PC-3 (cell line): ENCODE results near the gene AZIN2. TPM values are rescaled to one million over a fixed set of nuclear protein-coding genes. Genes with fewer than 3 reads are reported as not detected.

Experiments
- ATAC-seq: fragments of 200-7000 bp; cut with Tn5 transposase; 2 replicates; pipeline ENCODE4 v1.9.1; 2020; ENCODE audit warnings: mild to moderate bottlenecking, moderate library complexity
- BruUV-seq: library from RNA; stranded (reverse); fragments of 400-500 nt; replicated peaks from 2 replicates; lab custom pipeline; 2021; lab: Mats Ljungman, UMichigan
- CTCF ChIA-PET: fragments of 300-600 bp; sonication (Branson Sonifier 250); formaldehyde crosslinking; loops from one replicate; lab custom pipeline; 2022; ENCODE audit warnings: antibody characterized with exemption; lab: Charles Lee
- POLR2A ChIA-PET: fragments of 300-600 bp; sonication (Branson Sonifier 250); formaldehyde crosslinking; loops from one replicate; lab custom pipeline; 2022; ENCODE audit warnings: antibody characterized with exemption; ENCODE audit not compliant: unreplicated experiment; lab: Charles Lee
- DNase-seq: peaks from one replicate; pipeline ENCODE4 v3.0.0-alpha.2; 2015
- H2AFZ ChIP-seq: fragments of 300-600 bp; sonication (generic); 2 replicates; pipeline ENCODE4 v1.6.0; 2016; ENCODE audit warnings: antibody characterized with exemption, low read length
- H3F3A ChIP-seq: fragments of 300-600 bp; sonication (generic); one replicate; pipeline ENCODE4 v1.6.0; 2017; ENCODE audit warnings: antibody characterized with exemption, low read length, control low read depth, mild to moderate bottlenecking; ENCODE audit not compliant: unreplicated experiment
- H3K27ac ChIP-seq: fragments of 300-600 bp; sonication (generic); 2 replicates; pipeline ENCODE4 v1.5.1; 2016; ENCODE audit warnings: mild to moderate bottlenecking, low read length
- H3K27me3 ChIP-seq: fragments of 300-600 bp; sonication (generic); 2 replicates; pipeline ENCODE4 v1.6.1; 2016; ENCODE audit warnings: low read length, mixed read lengths
- H3K36me3 ChIP-seq: fragments of 300-600 bp; sonication (generic); 2 replicates; pipeline ENCODE4 v1.6.1; 2016; ENCODE audit warnings: low read depth, mixed run types, low read length, mixed read lengths
- H3K4me1 ChIP-seq: fragments of 300-600 bp; sonication (generic); 2 replicates; pipeline ENCODE4 v1.5.1; 2016; ENCODE audit warnings: low read length; ENCODE audit not compliant: insufficient read depth
- H3K4me2 ChIP-seq: fragments of 300-600 bp; sonication (generic); 2 replicates; pipeline ENCODE4 v1.6.0; 2016; ENCODE audit warnings: low read length
- H3K4me3 ChIP-seq: fragments of 300-600 bp; sonication (generic); 2 replicates; pipeline ENCODE4 v1.5.1; 2016; ENCODE audit warnings: mild to moderate bottlenecking, low read length, mixed read lengths
- H3K79me2 ChIP-seq: fragments of 300-600 bp; sonication (generic); 2 replicates; pipeline ENCODE4 v1.6.1; 2017; ENCODE audit warnings: low read length, mixed read lengths
- H3K9ac ChIP-seq: fragments of 300-600 bp; sonication (generic); 2 replicates; pipeline ENCODE4 v1.6.0; 2016; ENCODE audit warnings: mild to moderate bottlenecking, low read length
- H3K9me2 ChIP-seq: fragments of 300-600 bp; sonication (generic); replicated peaks from 2 replicates; pipeline ENCODE4 v1.6.1; 2016; ENCODE audit warnings: mixed run types, low read length, mixed read lengths
- H3K9me3 ChIP-seq: fragments of 300-600 bp; sonication (generic); 2 replicates; pipeline ENCODE4 v1.6.1; 2016; ENCODE audit warnings: low read length, mixed read lengths
- H4K20me1 ChIP-seq: fragments of 300-600 bp; sonication (generic); 2 replicates; pipeline ENCODE4 v1.6.1; 2016; ENCODE audit warnings: low read length, mixed read lengths
- EZH2 ChIP-seq: fragments of 300-600 bp; sonication (generic); IDR thresholded peaks from one replicate; pipeline ENCODE4 v1.6.1; 2017; ENCODE audit warnings: antibody characterized with exemption, mild to moderate bottlenecking, low read length; ENCODE audit not compliant: unreplicated experiment
- EZH2phosphoT487 ChIP-seq: fragments of 300-600 bp; sonication (generic); IDR thresholded peaks from 2 replicates; pipeline ENCODE4 v1.6.1; 2018; ENCODE audit warnings: mild to moderate bottlenecking, antibody characterized with exemption, low read length, borderline replicate concordance
- intact Hi-C: fragments of 100-400 bp; cut with micrococcal nuclease; formaldehyde crosslinking; loops from 2 replicates; pipeline ENCODE4 v1.9.0; 2023
- total RNA-seq: library from RNA; depleted of rRNA; stranded (reverse); fragments of >200 nt; gene quantifications from 2 replicates; pipeline ENCODE4 v1.2.3, GENCODE V29; 2014
- TF ChIP-seq, protein P1 (sequence below): fragments of 300-600 bp; sonication (generic); conservative IDR thresholded peaks from 2 replicates; pipeline ENCODE4 v1.5.1; 2017; ENCODE audit warnings: antibody characterized with exemption, low read depth, mild to moderate bottlenecking, low read length

The AZIN2 gene
- total RNA-seq, 1 experiment from 2014 or later: 2.2 TPM

DNA sequence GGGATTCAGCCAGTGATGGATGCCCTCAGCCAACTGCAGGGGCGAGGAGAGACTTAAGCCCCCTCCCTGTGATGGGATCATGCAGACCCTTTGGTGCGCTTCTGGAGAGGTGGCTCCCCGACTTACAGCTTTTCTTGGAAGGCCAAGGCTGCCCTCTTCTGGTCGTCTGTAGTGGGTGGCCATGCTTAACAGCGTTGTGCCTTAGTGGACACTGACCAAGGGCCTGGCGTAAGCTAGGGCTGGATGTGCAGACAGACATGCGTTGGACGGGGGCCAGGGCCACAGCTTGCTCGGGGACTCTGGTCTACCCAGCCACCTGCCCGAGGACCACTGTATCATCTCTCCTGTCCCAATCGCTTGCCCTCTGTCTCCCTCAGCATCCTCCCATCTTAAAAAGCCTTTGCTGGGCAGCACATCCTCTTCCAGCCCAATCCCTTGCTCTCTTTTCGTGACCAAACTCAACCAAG lies 5.5 kb downstream of the AZIN2 start:
- ATAC-seq (peak; percentile 92), DNase-seq (peak; percentile 75)
- Histone ChIP-seq H4K20me1 (no peaks in the 10 kb centered on the region), H3F3A (no peaks in the 10 kb centered on the region), H3K4me3 (no peak overlapping the region), H3K79me2 (no peaks in the 10 kb centered on the region), H3K9ac (no peak overlapping the region), H3K4me1 (peaks cover 10% of the 10 kb centered on the region; the same call in 1 of the 2 replicates), H3K9me2 (no peaks in the 10 kb centered on the region), H2AFZ (no peak overlapping the region), H3K27me3 (no peaks in the 10 kb centered on the region), H3K36me3 (no peaks in the 10 kb centered on the region), H3K9me3 (no peaks in the 10 kb centered on the region), H3K27ac (no peak overlapping the region), H3K4me2 (no peak overlapping the region)
- ChIA-PET CTCF (interaction anchor here (0.6 to 1.3 kb wide), 6 partner anchors 29 to 294 kb away, joined by 3 to 11 read pairs (median 4); no protein-coding TSS in a partner anchor), POLR2A (interaction anchor here (0.5 to 0.6 kb wide), 2 partner anchors 94 to 156 kb away, joined by 3 to 8 read pairs; no protein-coding TSS in a partner anchor)
- BruUV-seq: no TSS peak
- intact Hi-C loops: loop anchor here (5.0 kb wide), 1 partner anchor 209 kb away; no protein-coding TSS in a partner anchor
- TF ChIP-seq EZH2: no peak
- TF ChIP-seq, protein P1, sequence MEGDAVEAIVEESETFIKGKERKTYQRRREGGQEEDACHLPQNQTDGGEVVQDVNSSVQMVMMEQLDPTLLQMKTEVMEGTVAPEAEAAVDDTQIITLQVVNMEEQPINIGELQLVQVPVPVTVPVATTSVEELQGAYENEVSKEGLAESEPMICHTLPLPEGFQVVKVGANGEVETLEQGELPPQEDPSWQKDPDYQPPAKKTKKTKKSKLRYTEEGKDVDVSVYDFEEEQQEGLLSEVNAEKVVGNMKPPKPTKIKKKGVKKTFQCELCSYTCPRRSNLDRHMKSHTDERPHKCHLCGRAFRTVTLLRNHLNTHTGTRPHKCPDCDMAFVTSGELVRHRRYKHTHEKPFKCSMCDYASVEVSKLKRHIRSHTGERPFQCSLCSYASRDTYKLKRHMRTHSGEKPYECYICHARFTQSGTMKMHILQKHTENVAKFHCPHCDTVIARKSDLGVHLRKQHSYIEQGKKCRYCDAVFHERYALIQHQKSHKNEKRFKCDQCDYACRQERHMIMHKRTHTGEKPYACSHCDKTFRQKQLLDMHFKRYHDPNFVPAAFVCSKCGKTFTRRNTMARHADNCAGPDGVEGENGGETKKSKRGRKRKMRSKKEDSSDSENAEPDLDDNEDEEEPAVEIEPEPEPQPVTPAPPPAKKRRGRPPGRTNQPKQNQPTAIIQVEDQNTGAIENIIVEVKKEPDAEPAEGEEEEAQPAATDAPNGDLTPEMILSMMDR: peak; percentile 91

DNA sequence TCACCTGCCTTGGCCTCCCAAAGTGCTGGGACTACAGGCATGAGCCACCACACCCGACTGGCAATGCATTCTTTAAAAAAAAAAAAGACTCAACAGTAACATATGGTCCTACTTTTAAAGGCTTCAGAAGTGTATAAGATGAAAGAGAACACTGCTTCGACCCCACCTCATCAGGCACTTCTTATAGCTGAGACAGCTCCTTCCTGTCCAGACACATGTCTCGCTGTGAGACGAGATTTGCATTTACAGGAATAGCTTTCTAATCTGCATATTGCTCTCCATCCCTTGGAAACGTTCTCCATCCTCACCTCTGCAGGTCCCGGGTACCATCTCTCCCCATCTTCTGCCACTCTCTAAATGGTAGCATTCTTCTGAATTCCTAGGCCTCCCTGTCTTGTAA lies 6.7 kb downstream of the AZIN2 start:
- H2AFZ ChIP-seq: no peak overlapping the region
- peaks cover 4% of the 10 kb centered on the region; the same call in 1 of the 2 replicates for H3K4me1 ChIP-seq
- no peaks in the 10 kb centered on the region for H3K79me2 ChIP-seq
- ATAC-seq (no peak), DNase-seq (no peak)
- no peak overlapping the region for H3K4me2 ChIP-seq
- H3K9me3 ChIP-seq: no peaks in the 10 kb centered on the region
- BruUV-seq: no TSS peak
- no peak for TF ChIP-seq EZH2phosphoT487
- TF ChIP-seq EZH2: no peak
- TF ChIP-seq, protein P1: no peak
- H3K27me3 ChIP-seq: no peaks in the 10 kb centered on the region
- H3K9ac ChIP-seq: no peak overlapping the region
- H3K36me3 ChIP-seq: no peaks in the 10 kb centered on the region
- H3F3A ChIP-seq: no peaks in the 10 kb centered on the region
- no peak overlapping the region for H3K27ac ChIP-seq
- ChIA-PET CTCF (no interaction called here), POLR2A (no interaction called here)
- intact Hi-C loops: loop anchor here (5.0 kb wide), 1 partner anchor 210 kb away; no protein-coding TSS in a partner anchor
- H3K9me2 ChIP-seq: no peaks in the 10 kb centered on the region
- H4K20me1 ChIP-seq: no peaks in the 10 kb centered on the region
- no peak overlapping the region for H3K4me3 ChIP-seq
